Osteocyte (in vitro differentiated cells): ENCODE results near the gene FETUB. TPM values are rescaled to one million over a fixed set of nuclear protein-coding genes. Genes with fewer than 3 reads are reported as not detected.

Source experiments
- DNase-seq: peaks from one replicate; pipeline ENCODE4 v3.0.0; 2021; ENCODE audit warnings: mixed read lengths; ENCODE audit not compliant: unreplicated experiment; ENCODE audit errors: extremely low spot score
- H3K27ac Mint-ChIP-seq: one replicate; pipeline ENCODE4 v1.8.0; 2021; ENCODE audit warnings: mild to moderate bottlenecking, mixed read lengths; ENCODE audit not compliant: unreplicated experiment
- H3K27me3 Mint-ChIP-seq: one replicate; pipeline ENCODE4 v1.8.0; 2021; ENCODE audit warnings: mixed read lengths; ENCODE audit not compliant: unreplicated experiment
- H3K36me3 Mint-ChIP-seq: one replicate; pipeline ENCODE4 v1.8.0; 2021; ENCODE audit warnings: mixed read lengths; ENCODE audit not compliant: unreplicated experiment
- H3K4me1 Mint-ChIP-seq: one replicate; pipeline ENCODE4 v1.8.0; 2021; ENCODE audit warnings: mixed read lengths; ENCODE audit not compliant: unreplicated experiment
- H3K4me3 Mint-ChIP-seq: one replicate; pipeline ENCODE4 v1.8.0; 2021; ENCODE audit warnings: mild to moderate bottlenecking, moderate library complexity, mixed read lengths; ENCODE audit not compliant: unreplicated experiment
- H3K9me3 Mint-ChIP-seq: one replicate; pipeline ENCODE4 v1.8.0; 2021; ENCODE audit warnings: mixed read lengths; ENCODE audit not compliant: unreplicated experiment
- total RNA-seq: library from RNA; stranded (reverse); gene quantifications from 2 replicates; pipeline ENCODE4 v1.2.1, GENCODE V29; 2021
- TF ChIP-seq, protein P1 (sequence below): fragments of 200-600 bp; sonication (generic); IDR thresholded peaks from 2 replicates; pipeline ENCODE4 v1.5.0; 2021; ENCODE audit warnings: antibody characterized with exemption, mild to moderate bottlenecking, moderate library complexity

Gene FETUB
- total RNA-seq, 1 donor from 2014 or later: not detected

DNA sequence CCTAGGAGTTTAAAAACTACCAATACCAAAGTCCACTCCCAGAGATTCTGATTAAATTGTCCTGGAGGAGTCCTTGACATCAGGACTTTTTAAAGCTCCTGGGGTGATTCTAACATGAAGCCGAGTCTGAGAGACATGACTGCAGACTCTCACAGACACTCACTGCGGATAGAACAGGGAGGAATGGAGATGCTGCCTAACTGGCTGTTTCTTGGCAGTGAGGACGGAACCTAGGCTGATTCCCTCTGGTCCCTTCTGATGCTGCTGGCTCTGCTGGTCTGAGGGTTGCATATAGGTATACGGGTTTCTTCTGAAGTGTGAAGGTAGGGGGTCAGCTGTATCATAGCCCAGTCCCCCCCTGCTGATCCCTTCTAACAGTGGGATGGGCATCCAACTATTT lies 24.3 kb downstream of the FETUB start:
- H3K27ac Mint-ChIP-seq: no peak overlapping the region
- H3K9me3 Mint-ChIP-seq: no peaks in the 10 kb centered on the region
- no peaks in the 10 kb centered on the region for H3K4me1 Mint-ChIP-seq
- DNase-seq: no peak
- TF ChIP-seq, protein P1, sequence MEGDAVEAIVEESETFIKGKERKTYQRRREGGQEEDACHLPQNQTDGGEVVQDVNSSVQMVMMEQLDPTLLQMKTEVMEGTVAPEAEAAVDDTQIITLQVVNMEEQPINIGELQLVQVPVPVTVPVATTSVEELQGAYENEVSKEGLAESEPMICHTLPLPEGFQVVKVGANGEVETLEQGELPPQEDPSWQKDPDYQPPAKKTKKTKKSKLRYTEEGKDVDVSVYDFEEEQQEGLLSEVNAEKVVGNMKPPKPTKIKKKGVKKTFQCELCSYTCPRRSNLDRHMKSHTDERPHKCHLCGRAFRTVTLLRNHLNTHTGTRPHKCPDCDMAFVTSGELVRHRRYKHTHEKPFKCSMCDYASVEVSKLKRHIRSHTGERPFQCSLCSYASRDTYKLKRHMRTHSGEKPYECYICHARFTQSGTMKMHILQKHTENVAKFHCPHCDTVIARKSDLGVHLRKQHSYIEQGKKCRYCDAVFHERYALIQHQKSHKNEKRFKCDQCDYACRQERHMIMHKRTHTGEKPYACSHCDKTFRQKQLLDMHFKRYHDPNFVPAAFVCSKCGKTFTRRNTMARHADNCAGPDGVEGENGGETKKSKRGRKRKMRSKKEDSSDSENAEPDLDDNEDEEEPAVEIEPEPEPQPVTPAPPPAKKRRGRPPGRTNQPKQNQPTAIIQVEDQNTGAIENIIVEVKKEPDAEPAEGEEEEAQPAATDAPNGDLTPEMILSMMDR: no peak
- no peak overlapping the region for H3K4me3 Mint-ChIP-seq
- H3K27me3 Mint-ChIP-seq: peaks cover 31% of the 10 kb centered on the region
- H3K36me3 Mint-ChIP-seq: no peaks in the 10 kb centered on the region

DNA sequence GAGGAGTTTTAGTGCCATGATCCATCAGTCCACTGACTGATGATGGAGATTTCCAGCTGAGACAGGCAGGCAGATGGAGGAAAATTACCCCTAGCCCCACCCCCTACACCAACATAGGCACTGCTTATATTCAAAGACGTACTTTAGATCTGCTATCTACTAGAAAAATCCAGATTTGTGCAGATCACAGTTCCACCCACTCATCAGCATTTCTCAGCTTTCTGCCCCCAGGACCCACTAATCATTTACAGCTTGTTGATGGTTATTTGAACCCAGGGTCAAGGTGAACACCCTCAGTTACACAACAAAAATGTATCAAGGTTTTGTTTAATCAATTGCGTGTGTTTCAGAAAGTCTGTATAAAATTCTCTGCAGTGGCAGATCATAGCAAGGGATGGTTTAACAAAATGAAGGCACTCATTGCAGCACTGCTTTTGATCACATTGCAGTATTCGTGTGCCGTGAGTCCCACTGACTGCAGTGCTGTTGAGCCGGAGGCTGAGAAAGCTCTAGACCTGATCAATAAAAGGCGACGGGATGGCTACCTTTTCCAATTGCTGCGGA lies 25.5 kb downstream of the FETUB start, which contains the start of gene HRG:
HRG (plus strand) TSS at position 390 of the 564 bp plus-strand sequence; CDS start at position 408, 18 bp downstream.
- DNase-seq: no peak
- Mint-ChIP-seq H3K4me3 (no peak within 1 kb of the TSS), H3K27ac (no peak within 1 kb of the TSS), H3K9me3 (no peaks in the 10 kb centered on the region), H3K4me1 (no peaks in the 10 kb centered on the region), H3K36me3 (no peaks in the 10 kb centered on the region), H3K27me3 (peaks cover 34% of the 10 kb centered on the region)
- TF ChIP-seq, protein P1: no peak

DNA sequence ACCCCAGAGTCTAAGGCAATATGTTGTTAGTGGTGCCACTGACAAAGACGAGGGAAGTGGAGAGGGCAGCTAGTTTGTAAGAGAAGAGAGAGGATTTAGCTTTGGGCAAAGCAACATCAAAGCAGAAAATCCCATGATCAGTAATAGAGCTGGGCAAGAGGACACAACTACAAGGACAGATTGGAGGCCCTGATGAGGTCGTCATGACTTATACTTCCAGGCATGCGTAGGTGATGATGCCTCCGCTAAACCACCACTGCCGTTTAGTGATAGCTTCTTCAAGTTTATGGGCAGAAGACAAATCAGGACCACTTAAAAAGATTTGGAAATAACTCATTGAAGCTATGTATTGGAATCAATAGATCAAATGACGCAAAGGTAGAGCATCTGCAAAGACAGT lies 28.2 kb downstream of the FETUB start:
- Mint-ChIP-seq H3K9me3 (no peaks in the 10 kb centered on the region), H3K36me3 (no peaks in the 10 kb centered on the region), H3K27ac (no peak overlapping the region), H3K4me1 (no peaks in the 10 kb centered on the region), H3K4me3 (no peak overlapping the region), H3K27me3 (peaks cover 42% of the 10 kb centered on the region)
- DNase-seq: no peak
- TF ChIP-seq, protein P1: no peak

DNA sequence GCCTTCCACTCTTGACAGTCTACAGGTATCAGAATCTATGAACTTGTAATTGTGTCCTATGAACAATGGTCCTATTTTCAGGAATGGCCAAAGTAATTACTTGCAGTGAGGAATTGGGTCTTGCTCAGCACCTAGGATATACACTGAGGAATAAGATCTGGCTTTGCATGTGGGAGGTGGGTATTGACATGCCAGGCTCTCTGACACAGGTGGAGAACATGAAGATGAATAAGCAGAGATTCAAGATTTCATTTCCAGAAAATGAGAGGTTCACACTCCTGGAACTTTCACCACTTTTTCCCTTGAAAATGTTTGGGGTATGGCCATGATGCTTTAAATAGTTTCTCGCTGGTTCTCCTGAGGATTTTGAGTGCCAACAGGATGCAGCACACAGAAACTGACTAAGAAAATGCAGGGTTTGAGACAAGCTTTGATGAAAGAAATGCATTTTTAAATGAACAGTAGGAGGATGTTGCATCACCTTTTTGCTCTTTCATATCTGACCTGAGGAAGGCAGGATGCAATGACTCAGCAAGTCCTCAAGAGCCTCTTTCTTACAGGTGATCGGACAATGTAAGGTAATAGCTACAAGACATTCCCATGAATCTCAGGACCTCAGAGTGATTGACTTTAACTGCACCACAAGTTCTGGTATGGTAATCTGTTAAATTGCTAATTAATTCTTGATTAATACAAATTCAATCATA lies 29.3 kb downstream of the FETUB start:
- H3K4me1 Mint-ChIP-seq: no peaks in the 10 kb centered on the region
- no peak overlapping the region for H3K4me3 Mint-ChIP-seq
- H3K27ac Mint-ChIP-seq: no peak overlapping the region
- H3K27me3 Mint-ChIP-seq: peaks cover 33% of the 10 kb centered on the region
- DNase-seq: no peak
- TF ChIP-seq, protein P1: no peak
- H3K36me3 Mint-ChIP-seq: no peaks in the 10 kb centered on the region
- no peaks in the 10 kb centered on the region for H3K9me3 Mint-ChIP-seq

DNA sequence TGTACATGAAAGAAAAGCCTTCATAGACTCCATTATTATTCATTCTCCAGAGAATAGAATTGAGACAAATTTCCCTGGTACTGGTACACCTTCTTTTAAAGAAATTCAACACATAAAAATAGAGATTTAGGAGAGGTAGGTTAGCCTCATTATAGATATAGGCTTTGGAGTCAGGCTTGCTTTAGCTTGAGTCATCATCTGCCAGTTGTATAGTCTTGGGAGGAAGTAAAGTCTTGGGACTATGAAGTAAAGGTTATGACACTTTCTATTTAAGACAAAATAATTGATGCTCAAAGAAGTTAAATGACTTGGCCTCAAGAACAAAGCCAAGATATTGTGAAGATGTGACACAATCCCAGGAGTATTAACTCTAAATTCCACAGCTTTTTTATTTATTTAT lies 30.0 kb downstream of the FETUB start:
- no peak overlapping the region for H3K27ac Mint-ChIP-seq
- H3K27me3 Mint-ChIP-seq: peaks cover 34% of the 10 kb centered on the region
- no peaks in the 10 kb centered on the region for H3K4me1 Mint-ChIP-seq
- no peaks in the 10 kb centered on the region for H3K9me3 Mint-ChIP-seq
- TF ChIP-seq, protein P1: no peak
- no peak for DNase-seq
- H3K36me3 Mint-ChIP-seq: no peaks in the 10 kb centered on the region
- no peak overlapping the region for H3K4me3 Mint-ChIP-seq
